HepG2 (cell line): ENCODE measurements around the gene SF3B6. TPM values are rescaled to one million over a fixed set of nuclear protein-coding genes. Genes with fewer than 3 reads are reported as not detected.

ENCODE experiments used
- ATRX ChIP-seq: sonication (generic); formaldehyde crosslinking; IDR thresholded peaks from 2 replicates; pipeline ENCODE4 v1.4.0; 2020; ENCODE audit warnings: missing genetic modification reagents, borderline replicate concordance
- EZH2 ChIP-seq: conservative IDR thresholded peaks from 2 replicates; pipeline ENCODE4 v1.6.1; 2012; ENCODE audit warnings: mild to moderate bottlenecking, low read depth, low read length, moderate library complexity
- FOXC1 ChIP-seq: sonication (generic); formaldehyde crosslinking; IDR thresholded peaks from 2 replicates; pipeline ENCODE4 v1.8.0; 2022; ENCODE audit warnings: mild to moderate bottlenecking, missing genetic modification reagents, borderline replicate concordance
- HDAC6 ChIP-seq: fragments of 200-600 bp; sonication (generic); IDR thresholded peaks from 2 replicates; pipeline ENCODE4 v1.7.0; 2017; ENCODE audit warnings: mild to moderate bottlenecking, antibody characterized with exemption, low read length, low read depth
- SYNCRIP ChIP-seq: fragments of 200-400 bp; formaldehyde crosslinking; IDR thresholded peaks from 2 replicates; pipeline ENCODE4 v1.6.1; 2018; ENCODE audit warnings: mild to moderate bottlenecking, low read depth, low read length; ENCODE audit not compliant: insufficient read depth
- ZNF20 ChIP-seq: sonication (generic); formaldehyde crosslinking; IDR thresholded peaks from 2 replicates; pipeline ENCODE4 v1.4.0; 2020; ENCODE audit warnings: mild to moderate bottlenecking, moderate library complexity, missing genetic modification reagents
- ZNF703 ChIP-seq: sonication (generic); formaldehyde crosslinking; IDR thresholded peaks from 2 replicates; pipeline ENCODE4 v1.5.1; 2020; ENCODE audit warnings: missing genetic modification reagents, mild to moderate bottlenecking, moderate library complexity, borderline replicate concordance
- ZNF781 ChIP-seq: sonication (generic); formaldehyde crosslinking; IDR thresholded peaks from 2 replicates; pipeline ENCODE4 v1.5.1; 2020; ENCODE audit warnings: borderline replicate concordance, mild to moderate bottlenecking, missing genetic modification reagents; ENCODE audit errors: not compliant biosample characterization
- ZSCAN12 ChIP-seq: sonication (generic); formaldehyde crosslinking; IDR thresholded peaks from 2 replicates; pipeline ENCODE4 v1.9.0; 2021; ENCODE audit warnings: mild to moderate bottlenecking, missing genetic modification reagents
- polyA plus RNA-seq, 8 experiments: library from polyadenylated mRNA; depleted of rRNA in 3 of 8; stranded (reverse) in 7 of 8; unstranded in 1 of 8; fragments of >200 nt; fragmentation: Illumina TruSeq in 4 of 8; extraction: Trizol in 4 of 8; gene quantifications; 2 replicates each; pipeline versions ENCODE4 v1.2.1 to v1.2.3, GENCODE V29; 2011 to 2016; ENCODE audit warnings: low read depth in 4 of 8, missing spikeins in 1 of 8, mixed read lengths in 1 of 8; ENCODE audit not compliant: insufficient read depth in 1 of 8
- total RNA-seq, 5 experiments: library from RNA; depleted of rRNA; stranded (reverse); fragments of >200 nt; fragmentation: Illumina TruSeq; extraction: Trizol; gene quantifications; 2 replicates each; pipeline ENCODE4 v1.2.3, GENCODE V29; 2016; ENCODE audit warnings: low read depth in 1 of 5
- TF ChIP-seq, protein P1 (sequence below): sonication (generic); formaldehyde crosslinking; IDR thresholded peaks from 2 replicates; pipeline ENCODE4 v1.8.1; 2023; ENCODE audit warnings: mild to moderate bottlenecking, moderate library complexity, missing genetic modification reagents
- TF ChIP-seq, protein P2 (sequence below), 2 experiments: sonication (generic) in 1 of 2; formaldehyde crosslinking in 1 of 2; IDR thresholded peaks; 2 replicates each; pipeline versions ENCODE4 v1.4.0 to v1.6.1; 2018 to 2020; ENCODE audit warnings: missing genetic modification reagents in 2 of 2, borderline replicate concordance in 1 of 2, low read depth in 1 of 2, mild to moderate bottlenecking in 1 of 2, missing biosample characterization in 1 of 2
- TF ChIP-seq, protein P3 (sequence below): sonication (generic); formaldehyde crosslinking; IDR thresholded peaks from 2 replicates; pipeline ENCODE4 v1.4.0; 2020; ENCODE audit warnings: missing genetic modification reagents, borderline replicate concordance
- TF ChIP-seq, protein P4 (sequence below): IDR thresholded peaks from 2 replicates; pipeline ENCODE4 v1.6.1; 2012; ENCODE audit warnings: low read depth, low read length, improper control_type of control experiment
- TF ChIP-seq, protein P5 (sequence below): sonication (generic); formaldehyde crosslinking; IDR thresholded peaks from 2 replicates; pipeline ENCODE4 v1.4.0; 2020; ENCODE audit warnings: missing genetic modification reagents, borderline replicate concordance

The SF3B6 gene
- total and polyA plus RNA-seq, 2 of the 13 experiments (the other 11 are each of a cell fraction or from before 2014, with no cell fraction given): 177 to 182 TPM

DNA sequence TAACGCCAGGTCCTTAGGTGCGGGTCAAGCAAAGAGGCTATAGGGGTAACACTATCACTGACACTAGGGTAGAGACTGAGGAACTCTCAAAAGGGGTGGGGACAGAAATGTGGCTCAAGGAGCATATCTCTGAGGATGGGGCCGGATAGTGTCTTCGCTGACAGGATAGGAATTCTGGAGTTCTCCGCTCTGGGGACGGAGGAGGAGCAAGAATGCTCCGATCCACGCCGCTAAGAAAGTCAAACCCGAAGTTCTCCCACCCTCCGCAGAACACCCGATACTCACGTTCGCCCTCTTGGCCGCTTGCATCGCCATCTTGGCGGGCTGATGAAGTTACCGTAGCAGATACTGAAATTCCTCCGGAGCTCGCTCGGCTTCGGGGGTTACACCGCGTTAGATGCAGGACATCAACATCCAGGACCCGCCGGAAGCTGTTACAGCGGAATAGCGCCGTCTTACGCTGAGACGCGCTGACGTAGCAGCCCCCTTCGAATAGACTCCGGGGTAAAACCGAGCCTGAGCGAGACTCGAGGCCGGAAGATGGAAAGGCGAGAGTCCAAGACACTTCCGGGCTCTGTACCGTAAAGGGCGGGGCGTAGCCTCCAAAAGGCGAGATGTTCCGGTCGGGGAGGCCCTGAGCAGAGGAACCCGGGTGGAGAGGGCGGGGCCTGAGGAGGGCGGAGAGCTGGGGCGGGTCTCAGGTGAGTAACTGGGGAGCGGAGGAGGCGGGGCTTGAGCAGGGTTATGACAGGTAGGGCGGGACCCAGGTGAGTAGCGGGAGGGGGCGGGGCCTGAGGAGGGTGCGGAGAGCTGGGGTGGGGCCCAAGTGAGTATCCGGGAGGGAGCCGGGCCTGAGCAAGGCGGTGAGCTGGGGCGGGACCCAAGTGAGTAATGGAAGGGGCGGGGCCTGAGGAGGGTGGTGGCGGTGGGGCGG is at the start of gene SF3B6 (continued):
- TF ChIP-seq, protein P1, sequence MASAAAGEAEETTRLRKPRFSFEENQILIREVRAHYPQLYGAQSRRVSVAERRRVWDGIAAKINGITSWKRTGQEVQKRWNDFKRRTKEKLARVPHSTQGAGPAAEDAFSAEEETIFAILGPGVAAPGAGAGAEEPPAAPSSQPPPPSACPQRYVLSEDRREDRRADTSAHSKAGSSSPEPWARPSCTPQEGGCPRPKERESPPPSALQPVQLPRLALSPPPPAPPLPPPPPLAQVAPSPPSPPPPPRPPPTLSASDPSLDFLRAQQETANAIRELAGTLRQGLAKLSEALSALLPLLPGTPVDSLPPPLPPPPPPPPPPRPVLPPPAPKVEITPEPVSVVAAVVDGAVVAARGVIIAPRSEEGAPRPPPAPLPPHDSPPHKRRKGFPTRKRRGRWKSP: peak; percentile 87
- TF ChIP-seq, protein P2, sequence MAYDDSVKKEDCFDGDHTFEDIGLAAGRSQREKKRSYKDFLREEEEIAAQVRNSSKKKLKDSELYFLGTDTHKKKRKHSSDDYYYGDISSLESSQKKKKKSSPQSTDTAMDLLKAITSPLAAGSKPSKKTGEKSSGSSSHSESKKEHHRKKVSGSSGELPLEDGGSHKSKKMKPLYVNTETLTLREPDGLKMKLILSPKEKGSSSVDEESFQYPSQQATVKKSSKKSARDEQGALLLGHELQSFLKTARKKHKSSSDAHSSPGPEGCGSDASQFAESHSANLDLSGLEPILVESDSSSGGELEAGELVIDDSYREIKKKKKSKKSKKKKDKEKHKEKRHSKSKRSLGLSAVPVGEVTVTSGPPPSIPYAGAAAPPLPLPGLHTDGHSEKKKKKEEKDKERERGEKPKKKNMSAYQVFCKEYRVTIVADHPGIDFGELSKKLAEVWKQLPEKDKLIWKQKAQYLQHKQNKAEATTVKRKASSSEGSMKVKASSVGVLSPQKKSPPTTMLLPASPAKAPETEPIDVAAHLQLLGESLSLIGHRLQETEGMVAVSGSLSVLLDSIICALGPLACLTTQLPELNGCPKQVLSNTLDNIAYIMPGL (CRISPR knock-in tag; IDR thresholded peaks at IDR 0.05; ENCODE audit: borderline replicate concordance in 1 of 2, low read depth in 1 of 2): peak; percentile 97 to 98
- TF ChIP-seq SYNCRIP (no peak), HDAC6 (no peak), ZNF703 (no peak), ATRX (CRISPR knock-in tag) (no peak), ZNF781 (CRISPR knock-in tag) (peak; percentile 96), ZNF20 (CRISPR knock-in tag) (0 out of 2 replicates have a peak, but pooled peaks have one; percentile 41), FOXC1 (CRISPR knock-in tag) (peak; percentile 26; the same call in 1 of the 2 replicates), ZSCAN12 (CRISPR knock-in tag) (no peak), EZH2 (no peak)
- TF ChIP-seq, protein P3, sequence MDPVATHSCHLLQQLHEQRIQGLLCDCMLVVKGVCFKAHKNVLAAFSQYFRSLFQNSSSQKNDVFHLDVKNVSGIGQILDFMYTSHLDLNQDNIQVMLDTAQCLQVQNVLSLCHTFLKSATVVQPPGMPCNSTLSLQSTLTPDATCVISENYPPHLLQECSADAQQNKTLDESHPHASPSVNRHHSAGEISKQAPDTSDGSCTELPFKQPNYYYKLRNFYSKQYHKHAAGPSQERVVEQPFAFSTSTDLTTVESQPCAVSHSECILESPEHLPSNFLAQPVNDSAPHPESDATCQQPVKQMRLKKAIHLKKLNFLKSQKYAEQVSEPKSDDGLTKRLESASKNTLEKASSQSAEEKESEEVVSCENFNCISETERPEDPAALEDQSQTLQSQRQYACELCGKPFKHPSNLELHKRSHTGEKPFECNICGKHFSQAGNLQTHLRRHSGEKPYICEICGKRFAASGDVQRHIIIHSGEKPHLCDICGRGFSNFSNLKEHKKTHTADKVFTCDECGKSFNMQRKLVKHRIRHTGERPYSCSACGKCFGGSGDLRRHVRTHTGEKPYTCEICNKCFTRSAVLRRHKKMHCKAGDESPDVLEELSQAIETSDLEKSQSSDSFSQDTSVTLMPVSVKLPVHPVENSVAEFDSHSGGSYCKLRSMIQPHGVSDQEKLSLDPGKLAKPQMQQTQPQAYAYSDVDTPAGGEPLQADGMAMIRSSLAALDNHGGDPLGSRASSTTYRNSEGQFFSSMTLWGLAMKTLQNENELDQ (CRISPR knock-in tag): peak; percentile 80; the same call in 1 of the 2 replicates
- TF ChIP-seq, protein P4, sequence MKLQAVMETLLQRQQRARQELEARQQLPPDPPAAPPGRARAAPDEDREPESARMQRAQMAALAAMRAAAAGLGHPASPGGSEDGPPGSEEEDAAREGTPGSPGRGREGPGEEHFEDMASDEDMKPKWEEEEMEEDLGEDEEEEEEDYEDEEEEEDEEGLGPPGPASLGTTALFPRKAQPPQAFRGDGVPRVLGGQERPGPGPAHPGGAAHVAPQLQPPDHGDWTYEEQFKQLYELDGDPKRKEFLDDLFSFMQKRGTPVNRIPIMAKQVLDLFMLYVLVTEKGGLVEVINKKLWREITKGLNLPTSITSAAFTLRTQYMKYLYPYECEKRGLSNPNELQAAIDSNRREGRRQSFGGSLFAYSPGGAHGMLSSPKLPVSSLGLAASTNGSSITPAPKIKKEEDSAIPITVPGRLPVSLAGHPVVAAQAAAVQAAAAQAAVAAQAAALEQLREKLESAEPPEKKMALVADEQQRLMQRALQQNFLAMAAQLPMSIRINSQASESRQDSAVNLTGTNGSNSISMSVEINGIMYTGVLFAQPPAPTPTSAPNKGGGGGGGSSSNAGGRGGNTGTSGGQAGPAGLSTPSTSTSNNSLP: no peak
- TF ChIP-seq, protein P5, sequence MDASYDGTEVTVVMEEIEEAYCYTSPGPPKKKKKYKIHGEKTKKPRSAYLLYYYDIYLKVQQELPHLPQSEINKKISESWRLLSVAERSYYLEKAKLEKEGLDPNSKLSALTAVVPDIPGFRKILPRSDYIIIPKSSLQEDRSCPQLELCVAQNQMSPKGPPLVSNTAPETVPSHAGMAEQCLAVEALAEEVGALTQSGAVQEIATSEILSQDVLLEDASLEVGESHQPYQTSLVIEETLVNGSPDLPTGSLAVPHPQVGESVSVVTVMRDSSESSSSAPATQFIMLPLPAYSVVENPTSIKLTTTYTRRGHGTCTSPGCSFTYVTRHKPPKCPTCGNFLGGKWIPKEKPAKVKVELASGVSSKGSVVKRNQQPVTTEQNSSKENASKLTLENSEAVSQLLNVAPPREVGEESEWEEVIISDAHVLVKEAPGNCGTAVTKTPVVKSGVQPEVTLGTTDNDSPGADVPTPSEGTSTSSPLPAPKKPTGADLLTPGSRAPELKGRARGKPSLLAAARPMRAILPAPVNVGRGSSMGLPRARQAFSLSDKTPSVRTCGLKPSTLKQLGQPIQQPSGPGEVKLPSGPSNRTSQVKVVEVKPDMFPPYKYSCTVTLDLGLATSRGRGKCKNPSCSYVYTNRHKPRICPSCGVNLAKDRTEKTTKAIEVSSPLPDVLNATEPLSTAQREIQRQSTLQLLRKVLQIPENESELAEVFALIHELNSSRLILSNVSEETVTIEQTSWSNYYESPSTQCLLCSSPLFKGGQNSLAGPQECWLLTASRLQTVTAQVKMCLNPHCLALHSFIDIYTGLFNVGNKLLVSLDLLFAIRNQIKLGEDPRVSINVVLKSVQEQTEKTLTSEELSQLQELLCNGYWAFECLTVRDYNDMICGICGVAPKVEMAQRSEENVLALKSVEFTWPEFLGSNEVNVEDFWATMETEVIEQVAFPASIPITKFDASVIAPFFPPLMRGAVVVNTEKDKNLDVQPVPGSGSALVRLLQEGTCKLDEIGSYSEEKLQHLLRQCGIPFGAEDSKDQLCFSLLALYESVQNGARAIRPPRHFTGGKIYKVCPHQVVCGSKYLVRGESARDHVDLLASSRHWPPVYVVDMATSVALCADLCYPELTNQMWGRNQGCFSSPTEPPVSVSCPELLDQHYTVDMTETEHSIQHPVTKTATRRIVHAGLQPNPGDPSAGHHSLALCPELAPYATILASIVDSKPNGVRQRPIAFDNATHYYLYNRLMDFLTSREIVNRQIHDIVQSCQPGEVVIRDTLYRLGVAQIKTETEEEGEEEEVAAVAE: peak; percentile 92
